Left renal cortex interstitium (tissue), 4 donors: Measurements from ENCODE around the gene CELF5. TPM values are rescaled to one million over a fixed set of nuclear protein-coding genes. Genes with fewer than 3 reads are reported as not detected.
"Not testable (repeated sequence)": the region's sequence is repeated elsewhere in the genome, so short reads cannot be mapped to it uniquely, and the experiment has no call there.

Source experiments
- DNase-seq, 4 donors: peaks; one replicate each; pipeline ENCODE4 v3.0.0-alpha.2; 2013; ENCODE audit warnings: low read depth in 4 of 4, low spot score in 2 of 4, missing footprints in 1 of 4
- polyA plus RNA-seq, 4 donors: library from polyadenylated mRNA; unstranded; fragments of 120-200 nt; gene quantifications; one replicate each; pipeline ENCODE4 v1.2.1, GENCODE V29; 2013; ENCODE audit not compliant: insufficient read length in 4 of 4

CELF5 gene
- polyA plus RNA-seq, 4 donors: 0.37 to 2.1 (median 1.0) TPM

- DNase-seq: no peak
Observed at GRCh38 chr19:3287814-3288213, 63.4 kb downstream of the CELF5 start.

- DNase-seq: not testable (repeated sequence)
Observed at GRCh38 chr19:3288437-3288836, 64.0 kb downstream of the CELF5 start.

GRCh38 chr19:3289971-3290569, 65.6 kb downstream of the CELF5 start:
- DNase-seq: no peak

- DNase-seq: not testable (repeated sequence)
Observed at GRCh38 chr19:3290858-3291257, 66.4 kb downstream of the CELF5 start.

- no peak for DNase-seq
Observed at GRCh38 chr19:3291644-3292043, 67.2 kb downstream of the CELF5 start.

GRCh38 chr19:3292958-3293529, 68.6 kb downstream of the CELF5 start:
- DNase-seq: no peak

GRCh38 chr19:3293560-3293959, 69.1 kb downstream of the CELF5 start:
- no peak for DNase-seq

- no peak for DNase-seq
Observed at GRCh38 chr19:3294080-3294850, 69.8 kb downstream of the CELF5 start.

- no peak for DNase-seq
Observed at GRCh38 chr19:3295581-3295980, 71.1 kb downstream of the CELF5 start.

- no peak for DNase-seq
Observed at GRCh38 chr19:3296034-3296433, 71.6 kb downstream of the CELF5 start.

- no peak for DNase-seq
Observed at GRCh38 chr19:3296446-3296845, 72.0 kb downstream of the CELF5 start.

- no peak for DNase-seq
Observed at GRCh38 chr19:3298853-3299449, 74.5 kb downstream of the CELF5 start.

- DNase-seq: not testable (repeated sequence)
Observed at GRCh38 chr19:3300566-3300965, 76.1 kb downstream of the CELF5 start.

- no peak for DNase-seq
Observed at GRCh38 chr19:3302755-3303154, 78.3 kb downstream of the CELF5 start.

GRCh38 chr19:3304871-3305423, 80.5 kb downstream of the CELF5 start:
- peak; percentile 39 to 77 (median 50) for DNase-seq

- no peak for DNase-seq
Observed at GRCh38 chr19:3309724-3310123, 85.3 kb downstream of the CELF5 start.

GRCh38 chr19:3310280-3310679, 85.8 kb downstream of the CELF5 start:
- DNase-seq: no peak

- no peak for DNase-seq
Observed at GRCh38 chr19:3310711-3311110, 86.2 kb downstream of the CELF5 start.

GRCh38 chr19:3313199-3313575, 88.7 kb downstream of the CELF5 start:
- DNase-seq: no peak

GRCh38 chr19:3314962-3315675, 90.7 kb downstream of the CELF5 start:
- DNase-seq: no peak

GRCh38 chr19:3315676-3315973, 91.2 kb downstream of the CELF5 start:
- no peak for DNase-seq
